Measurements from ENCODE around the gene PPIP5K2. TPM values are rescaled to one million over a fixed set of nuclear protein-coding genes. Genes with fewer than 3 reads are reported as not detected.
"Not testable (repeated sequence)": the region's sequence is repeated elsewhere in the genome, so short reads cannot be mapped to it uniquely, and the experiment has no call there.

PPIP5K2 gene
- total RNA-seq, 1 donor from 2014 or later, result 70.8 TPM

DNA sequence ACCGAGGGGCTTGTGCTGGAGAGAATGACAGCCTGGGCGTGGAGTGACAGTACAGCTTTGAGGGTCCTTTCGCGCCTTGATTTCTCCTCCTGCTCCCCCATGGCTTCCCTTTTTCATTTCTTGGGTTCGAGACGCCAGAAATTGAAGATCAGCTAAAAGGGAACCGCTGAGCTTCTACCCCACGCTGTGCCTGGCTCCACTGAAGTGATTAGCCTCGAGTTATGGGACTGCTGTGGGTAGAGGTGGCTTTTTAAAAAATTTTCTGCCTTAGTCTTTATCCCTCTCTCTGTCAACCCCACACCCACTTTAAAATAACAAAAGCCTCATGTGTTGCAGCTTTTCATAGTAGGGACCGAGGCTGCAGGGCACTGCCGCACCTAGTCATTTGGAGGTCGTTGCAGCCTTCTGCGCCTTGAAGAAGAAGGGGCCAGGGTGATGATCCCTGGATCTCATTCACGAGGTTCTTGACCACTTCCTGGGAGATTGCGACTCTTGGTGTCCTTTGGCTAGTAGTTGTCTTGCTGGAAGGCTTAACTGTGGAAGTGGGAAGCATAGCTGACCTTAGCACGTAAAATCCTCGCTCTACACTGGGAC, 603 bp downstream of the PPIP5K2 start:
- intact Hi-C loops (cut with micrococcal nuclease), result loop anchor here (1.0 to 5.0 kb wide), 6 partner anchors 9 to 365 kb away; partner anchors contain the start of genes MACIR and PAM

DNA sequence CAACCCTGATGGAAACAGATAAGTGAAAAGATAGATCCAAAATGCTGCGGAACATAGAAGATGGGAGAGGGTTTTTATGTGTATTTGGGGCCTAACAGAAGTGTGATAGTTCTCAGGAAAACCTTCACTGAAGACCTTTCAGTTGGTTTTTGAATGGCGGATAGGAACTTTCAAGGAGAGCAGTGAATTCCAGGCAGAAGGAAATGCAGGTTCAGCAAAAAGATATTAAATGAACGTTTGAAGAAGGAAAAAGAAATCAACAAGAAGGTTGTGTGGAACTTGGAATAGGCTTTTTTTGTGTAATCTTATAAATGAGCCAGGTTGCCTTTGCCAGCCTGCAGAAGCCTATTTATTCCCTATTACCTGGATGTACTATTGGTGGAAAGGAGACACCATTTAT, 2.1 kb downstream of the PPIP5K2 start:
- intact Hi-C loops (cut with micrococcal nuclease), result loop anchor here (5.0 kb wide), 2 partner anchors 90 to 340 kb away; no protein-coding TSS in a partner anchor

DNA sequence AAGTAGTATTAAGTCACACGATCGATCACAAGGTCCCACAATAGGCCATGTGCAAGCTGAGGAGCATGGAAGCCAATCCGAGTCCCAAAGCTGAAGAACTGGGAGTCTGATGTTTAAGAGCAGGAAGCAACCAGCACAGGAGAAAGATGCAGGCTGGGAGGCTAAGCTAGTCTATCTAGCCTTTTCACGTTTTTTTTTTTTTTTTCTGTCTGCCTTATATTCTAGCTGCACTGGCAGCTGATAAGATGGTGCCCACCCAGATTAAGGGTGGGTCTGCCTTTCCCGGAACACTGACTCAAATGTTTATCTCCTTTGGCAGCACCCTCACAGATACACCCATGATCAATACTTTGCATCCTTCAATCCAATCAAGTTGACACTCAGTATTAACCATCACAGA, 6.5 kb downstream of the PPIP5K2 start:
- intact Hi-C loops (cut with micrococcal nuclease), result no loop called here

DNA sequence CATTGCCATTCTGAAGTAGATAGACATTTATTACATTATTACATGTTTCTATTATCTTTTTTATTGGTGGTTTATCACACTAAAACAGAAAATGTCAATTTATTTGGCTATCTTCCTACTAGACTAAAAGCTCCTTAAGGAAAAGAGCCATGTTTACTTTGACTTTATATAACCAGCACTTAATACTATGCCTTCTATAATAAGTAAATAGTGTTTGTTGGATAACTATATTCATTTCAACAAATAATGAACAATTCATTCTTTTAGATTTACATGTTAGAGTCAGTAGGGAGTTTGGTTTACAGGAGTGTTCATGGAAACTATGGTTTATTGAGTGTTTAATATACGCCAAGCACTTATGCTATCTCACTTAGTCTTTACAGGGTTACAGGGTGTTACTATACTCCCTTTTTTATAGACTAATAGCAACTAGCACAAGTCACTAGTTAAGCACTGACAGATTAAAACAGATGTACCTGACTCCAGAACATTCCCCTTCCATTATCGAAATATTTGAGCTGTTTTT, 7.3 kb downstream of the PPIP5K2 start:
- intact Hi-C loops (cut with micrococcal nuclease), result no loop called here

DNA sequence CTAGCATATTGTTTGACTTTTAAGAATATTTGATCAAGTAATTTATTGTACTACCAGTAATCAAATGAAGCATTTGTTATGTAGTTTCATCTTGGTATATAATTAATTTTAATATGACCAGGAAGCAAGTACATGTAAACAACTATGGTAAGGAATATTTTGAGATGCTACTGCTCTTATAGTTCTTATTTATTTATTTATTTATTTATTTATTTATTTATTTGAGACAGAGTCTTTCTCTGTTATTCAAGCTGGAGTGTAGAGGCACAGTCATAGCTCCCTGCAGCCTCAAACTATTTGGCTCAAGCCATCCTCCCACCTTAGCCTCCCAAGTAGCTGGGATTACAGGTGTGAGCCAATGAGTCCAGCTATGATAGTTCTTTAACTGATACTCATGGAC, 8.1 kb downstream of the PPIP5K2 start:
- intact Hi-C loops (cut with micrococcal nuclease), result no loop called here

DNA sequence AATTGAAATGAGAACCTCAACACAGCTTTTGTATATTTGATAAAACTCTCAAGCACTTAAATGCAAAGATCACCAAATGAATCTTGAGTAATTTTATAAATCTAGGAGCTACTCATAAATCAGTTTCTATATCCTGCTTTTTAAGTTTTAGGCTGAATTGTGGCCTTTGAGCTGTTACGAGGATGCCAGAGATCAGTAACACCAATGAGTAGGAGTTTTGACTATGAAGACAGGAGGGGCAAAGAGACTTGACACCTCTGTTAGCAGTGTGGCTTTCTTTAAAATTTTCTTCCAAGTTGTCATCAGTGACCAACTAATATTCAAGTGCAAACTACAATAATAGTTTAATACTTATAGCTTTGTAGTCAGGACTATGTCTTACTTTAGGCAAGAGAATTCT, 12.6 kb downstream of the PPIP5K2 start:
- intact Hi-C loops (cut with micrococcal nuclease), result loop anchor here (10.0 kb wide), 1 partner anchor 838 kb away; the partner anchor contains the start of gene SLCO4C1

DNA sequence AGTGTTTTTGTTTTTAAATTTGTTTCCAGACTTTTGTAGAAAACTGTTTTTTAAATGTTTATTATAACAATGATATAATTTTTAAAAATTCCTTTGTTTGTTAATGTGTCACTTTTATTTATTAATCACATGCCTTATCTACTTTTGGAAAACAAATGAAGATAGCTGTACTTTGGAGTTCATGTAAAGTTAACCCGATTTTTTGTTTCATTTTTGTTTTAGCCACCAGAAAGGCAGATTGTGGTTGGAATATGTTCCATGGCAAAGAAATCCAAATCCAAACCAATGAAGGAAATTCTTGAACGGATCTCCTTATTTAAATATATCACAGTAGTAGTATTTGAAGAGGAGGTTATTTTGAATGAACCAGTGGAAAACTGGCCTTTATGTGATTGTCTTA, 13.1 kb downstream of the PPIP5K2 start:
- intact Hi-C loops (cut with micrococcal nuclease), result loop anchor here (10.0 kb wide), 1 partner anchor 838 kb away; the partner anchor contains the start of gene SLCO4C1

DNA sequence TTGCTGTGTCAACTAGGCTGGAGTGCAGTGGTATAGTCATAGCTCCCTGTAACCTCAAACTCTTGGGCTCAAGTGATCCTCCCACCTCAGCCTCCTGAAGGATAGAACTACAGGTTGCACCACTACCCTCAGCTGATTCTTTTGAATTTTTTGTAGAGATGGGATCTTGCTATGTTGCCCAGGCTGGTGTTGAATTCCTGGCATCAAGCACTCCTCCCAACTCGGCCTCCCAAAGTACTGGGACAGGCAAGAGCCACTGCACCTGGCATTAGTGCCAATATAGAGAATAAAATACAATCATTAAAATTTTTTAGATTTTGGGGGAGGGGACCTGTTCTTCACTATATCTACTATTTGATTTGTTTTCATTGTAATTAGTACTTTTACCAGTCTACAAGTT, 15.4 kb downstream of the PPIP5K2 start:
- intact Hi-C loops (cut with micrococcal nuclease), result loop anchor here (5.0 to 10.0 kb wide), 2 partner anchors 93 to 841 kb away; partner anchors contain the start of gene SLCO4C1

DNA sequence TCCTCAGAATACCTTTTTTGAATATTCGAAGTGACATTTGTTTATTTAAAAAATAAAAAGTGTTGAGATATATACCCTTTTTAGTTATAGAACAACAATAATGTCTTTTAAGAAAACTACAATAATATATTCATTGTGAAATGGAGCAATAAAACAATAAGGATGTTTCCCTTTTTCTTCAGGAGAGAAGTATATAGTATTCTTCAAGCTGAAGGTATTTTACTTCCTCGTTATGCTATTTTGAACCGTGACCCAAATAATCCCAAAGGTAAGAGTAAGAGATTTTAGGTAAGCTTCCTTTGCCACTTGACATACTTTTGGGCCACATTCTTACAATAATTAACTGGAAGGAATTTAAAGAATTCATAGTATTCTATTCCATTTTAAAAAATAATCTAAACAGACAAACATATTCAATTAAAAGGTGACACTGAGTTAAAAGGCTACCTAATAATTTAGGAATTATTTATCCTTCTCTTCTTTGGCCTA, 18.1 kb downstream of the PPIP5K2 start:
- intact Hi-C loops (cut with micrococcal nuclease), result loop anchor here (2.0 to 10.0 kb wide), 3 partner anchors 96 to 843 kb away; partner anchors contain the start of genes PAM and SLCO4C1

DNA sequence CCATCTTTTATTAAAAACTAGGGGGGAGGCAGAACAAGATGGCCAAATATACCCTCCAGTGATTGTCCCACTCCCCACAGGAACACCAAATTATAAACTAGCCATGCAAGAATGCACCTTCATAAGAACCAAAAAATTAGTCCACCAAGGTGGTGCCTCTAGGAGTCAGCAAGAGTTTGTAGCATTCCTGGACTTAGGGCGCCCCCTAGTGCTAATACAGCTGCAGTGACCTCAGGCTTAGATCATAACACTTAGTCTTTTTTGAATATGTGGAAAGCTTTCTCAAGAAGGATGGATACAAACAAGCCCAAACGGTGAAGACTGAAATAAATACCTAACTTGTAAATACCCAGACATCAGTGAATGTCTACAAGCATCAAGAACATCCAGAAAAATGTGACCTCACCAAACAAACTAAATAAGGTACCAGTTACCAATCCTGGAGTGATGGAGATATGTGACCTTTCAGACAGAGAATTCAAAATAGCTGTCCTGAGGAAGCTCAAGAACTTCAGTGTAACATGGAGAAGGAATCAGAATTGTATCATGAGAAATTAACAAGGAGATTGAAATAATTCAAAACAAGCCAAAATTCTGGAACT, 19.3 kb downstream of the PPIP5K2 start:
- intact Hi-C loops (cut with micrococcal nuclease), result loop anchor here (1.0 to 10.0 kb wide), 8 partner anchors 19 to 845 kb away; partner anchors contain the start of genes GIN1, PAM, PPIP5K2 and SLCO4C1

DNA sequence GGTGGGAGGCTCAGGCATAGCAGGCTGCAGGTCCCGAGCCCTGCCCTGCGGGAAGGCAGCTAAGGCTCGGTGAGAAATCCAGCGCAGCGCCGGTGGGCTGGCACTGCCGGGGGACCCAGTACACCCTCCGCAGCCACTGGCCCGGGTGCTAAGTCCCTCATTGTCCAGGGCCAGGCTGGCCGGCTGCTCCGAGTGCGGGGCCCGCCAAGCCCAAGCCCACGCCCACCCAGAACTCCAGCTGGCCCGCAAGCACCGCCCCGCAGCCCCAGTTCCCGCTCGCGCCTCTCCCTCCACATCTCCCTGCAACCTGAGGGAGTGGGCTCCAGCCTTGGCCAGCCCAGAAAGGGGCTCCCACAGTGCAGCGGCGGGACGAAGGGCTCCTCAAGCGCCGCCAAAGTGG, 22.0 kb downstream of the PPIP5K2 start:
- intact Hi-C loops (cut with micrococcal nuclease), result not testable (repeated sequence)

DNA sequence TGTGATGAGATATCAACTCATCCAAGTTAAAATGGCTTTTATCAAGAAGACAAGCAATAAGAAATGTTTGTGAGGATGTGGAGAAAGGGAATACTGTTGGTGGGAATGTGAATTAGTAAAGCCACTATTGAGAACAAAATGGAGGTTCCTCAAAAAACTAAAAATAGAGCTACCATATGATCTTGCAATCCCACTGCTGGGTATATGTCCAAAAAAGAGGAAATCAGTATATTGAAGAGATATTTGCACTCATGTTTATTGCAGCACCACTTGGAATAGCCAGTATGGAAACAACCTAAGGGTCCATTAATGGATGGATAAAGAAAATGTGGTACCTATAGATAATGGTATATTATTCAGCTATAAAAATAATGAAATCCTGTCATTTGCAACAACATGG, 25.1 kb downstream of the PPIP5K2 start:
- intact Hi-C loops (cut with micrococcal nuclease), result no loop called here

DNA sequence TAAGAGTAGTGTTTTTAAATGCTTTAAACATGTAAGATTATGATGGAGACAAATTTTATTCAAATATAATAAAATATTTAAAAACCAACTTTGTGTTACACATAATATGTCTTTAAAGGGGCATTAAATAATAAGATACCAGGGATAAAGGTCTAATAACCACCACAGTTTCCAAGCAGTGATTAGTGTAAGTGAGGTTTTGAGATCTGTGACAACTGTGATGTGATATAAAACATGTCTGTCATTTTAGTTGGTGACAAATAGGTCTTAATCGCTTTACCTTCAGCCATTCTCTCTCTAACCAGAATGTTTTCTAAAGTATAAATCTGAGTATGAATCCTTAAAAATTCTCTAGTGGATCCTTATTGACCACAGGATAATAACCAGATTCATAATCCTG, 28.1 kb downstream of the PPIP5K2 start:
- intact Hi-C loops (cut with micrococcal nuclease), result no loop called here

DNA sequence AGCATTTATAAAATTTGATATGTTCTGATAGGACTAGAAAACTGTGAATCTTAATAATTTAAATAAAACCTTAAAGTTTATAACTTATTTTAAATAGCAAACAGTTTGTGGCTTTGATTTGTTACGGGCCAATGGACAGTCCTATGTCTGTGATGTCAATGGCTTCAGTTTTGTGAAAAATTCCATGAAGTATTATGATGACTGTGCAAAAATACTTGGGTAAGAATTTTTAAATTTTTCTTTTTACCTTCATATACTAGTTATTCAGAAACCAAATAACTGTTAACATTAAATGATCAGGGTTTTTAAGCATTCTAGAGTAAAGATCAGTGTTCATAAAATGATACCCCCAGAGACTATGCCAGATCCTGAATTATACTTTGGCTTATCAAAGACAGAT, 31.1 kb downstream of the PPIP5K2 start:
- intact Hi-C loops (cut with micrococcal nuclease), result no loop called here

DNA sequence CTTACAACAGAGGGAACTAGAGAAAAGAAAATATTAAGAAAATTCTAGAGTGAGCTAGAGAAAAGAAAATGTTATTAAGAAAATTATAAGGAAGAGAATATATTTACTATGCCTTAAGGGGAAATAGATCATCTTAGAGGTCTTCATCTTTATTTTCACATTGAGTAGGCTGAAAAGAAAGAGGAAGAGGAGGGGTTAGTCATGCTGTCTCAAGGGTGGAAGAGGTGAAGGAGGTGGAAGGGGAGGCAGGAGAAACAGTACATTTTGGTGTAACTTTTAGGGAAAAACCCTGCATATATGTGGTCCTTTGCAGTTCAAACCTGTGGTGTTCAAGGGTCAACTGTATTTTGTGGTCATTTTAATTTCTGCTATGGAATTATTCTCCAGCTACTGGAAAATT, 46.6 kb downstream of the PPIP5K2 start:
- intact Hi-C loops (cut with micrococcal nuclease), result no loop called here

DNA sequence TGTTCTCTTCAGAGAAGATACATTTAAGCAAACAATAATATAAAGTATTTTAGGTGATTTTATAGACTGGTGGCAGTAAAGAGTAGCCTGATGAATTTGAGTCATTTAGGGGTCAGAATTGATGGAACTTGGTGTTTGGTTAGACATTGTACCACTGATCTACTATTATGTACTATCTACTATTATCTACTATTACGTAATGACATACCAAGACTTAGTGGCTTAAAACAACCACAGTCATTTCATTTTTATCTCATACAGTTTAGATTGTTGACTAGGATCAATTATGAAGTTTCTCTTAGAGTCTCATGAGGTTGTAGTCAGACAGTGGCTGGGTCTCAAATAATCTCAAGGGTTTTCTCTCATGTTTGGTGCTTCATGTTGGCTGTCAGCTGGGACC, 54.0 kb downstream of the PPIP5K2 start:
- intact Hi-C loops (cut with micrococcal nuclease), result no loop called here

DNA sequence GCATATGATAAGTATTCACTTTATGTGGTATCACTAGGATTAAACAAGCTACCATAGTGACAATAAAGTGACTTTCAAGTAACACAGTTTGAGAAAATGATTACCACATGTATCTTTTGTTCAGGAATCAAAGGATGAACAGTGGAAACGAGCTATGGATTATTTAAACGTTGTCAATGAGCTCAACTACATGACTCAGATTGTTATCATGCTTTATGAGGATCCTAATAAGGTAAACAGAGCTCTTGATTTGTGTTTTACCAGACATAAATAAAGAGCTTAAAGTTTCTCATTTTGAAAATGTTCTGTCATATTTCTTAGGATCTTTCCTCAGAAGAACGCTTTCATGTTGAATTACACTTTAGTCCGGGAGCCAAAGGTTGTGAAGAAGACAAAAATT, 57.4 kb downstream of the PPIP5K2 start:
- intact Hi-C loops (cut with micrococcal nuclease), result no loop called here

DNA sequence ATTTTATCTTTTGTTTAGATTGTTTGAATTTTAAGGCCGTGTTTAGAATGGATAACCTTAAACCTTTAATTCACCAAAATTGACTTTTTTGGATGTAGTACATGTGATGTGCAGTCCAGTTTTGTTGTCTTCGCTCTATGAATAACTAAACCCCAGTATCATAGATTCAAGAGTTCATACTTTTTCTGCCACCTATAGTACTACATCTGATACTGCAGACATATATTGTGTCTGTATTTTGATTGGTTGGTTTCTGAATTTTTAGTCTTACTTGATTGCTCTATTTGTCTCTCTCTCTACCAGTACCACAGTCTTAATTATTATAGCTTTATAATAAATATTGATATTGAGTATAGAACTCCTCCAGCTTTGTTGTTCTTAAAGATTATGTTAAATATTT, 58.1 kb downstream of the PPIP5K2 start:
- intact Hi-C loops (cut with micrococcal nuclease), result no loop called here

DNA sequence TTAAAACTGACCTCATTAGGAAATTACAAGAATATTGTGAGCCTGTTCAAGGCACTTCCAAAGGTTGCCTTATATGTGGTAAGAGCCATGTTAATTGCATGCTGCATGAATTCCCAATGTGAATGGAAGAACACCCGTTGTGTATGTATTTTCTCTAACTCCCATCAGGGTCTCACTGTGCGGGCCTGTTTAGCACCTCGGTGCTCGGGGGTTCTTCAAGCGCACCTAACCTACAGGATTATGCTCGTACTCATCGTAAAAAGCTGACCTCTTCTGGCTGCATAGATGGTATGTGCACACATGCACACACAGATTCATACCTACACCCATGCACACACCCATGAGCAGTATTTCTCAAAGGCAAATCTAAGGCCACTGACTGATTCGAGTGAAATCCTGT, 66.1 kb downstream of the PPIP5K2 start:
- intact Hi-C loops (cut with micrococcal nuclease), result no loop called here

DNA sequence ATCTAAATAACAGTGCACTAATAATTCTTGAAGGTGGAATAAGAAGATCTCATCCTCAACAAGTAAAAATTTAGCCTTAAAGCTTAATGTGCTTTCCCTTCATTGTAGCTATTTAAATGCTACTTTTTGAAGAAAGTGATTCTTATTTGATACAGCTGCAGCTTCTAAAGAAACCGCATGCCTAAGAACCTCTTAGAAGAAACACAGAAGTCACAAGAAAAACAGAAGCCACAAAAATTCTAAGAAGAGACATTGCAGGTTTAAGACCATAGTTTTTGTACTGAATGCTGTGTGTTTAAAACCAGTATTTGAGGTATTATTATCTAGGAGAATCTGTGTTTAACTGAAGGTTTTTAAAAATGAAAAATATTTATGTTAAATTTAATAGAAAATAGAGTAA, 68.3 kb downstream of the PPIP5K2 start:
- intact Hi-C loops (cut with micrococcal nuclease), result loop anchor here (2.0 kb wide), 1 partner anchor 24 kb away; no protein-coding TSS in a partner anchor

DNA sequence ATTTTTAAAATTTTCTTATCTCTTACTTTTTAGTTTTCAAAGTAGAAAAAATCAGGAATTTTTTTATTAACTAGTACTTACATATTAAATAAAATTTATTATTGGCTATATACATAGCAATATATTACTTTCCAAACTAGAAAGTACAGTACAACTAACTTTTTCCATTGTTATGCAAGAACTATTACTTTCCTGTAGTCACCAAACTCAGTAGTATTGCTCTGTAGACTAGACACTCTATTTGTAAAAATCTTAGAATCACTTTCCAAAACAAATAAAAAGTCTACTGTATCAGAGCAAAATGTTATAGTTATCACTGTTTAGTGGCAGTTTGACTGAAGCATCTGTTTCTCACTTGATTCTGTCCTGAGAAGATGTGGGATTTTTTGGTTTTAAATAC, 83.1 kb downstream of the PPIP5K2 start:
- intact Hi-C loops (cut with micrococcal nuclease), result no loop called here

DNA sequence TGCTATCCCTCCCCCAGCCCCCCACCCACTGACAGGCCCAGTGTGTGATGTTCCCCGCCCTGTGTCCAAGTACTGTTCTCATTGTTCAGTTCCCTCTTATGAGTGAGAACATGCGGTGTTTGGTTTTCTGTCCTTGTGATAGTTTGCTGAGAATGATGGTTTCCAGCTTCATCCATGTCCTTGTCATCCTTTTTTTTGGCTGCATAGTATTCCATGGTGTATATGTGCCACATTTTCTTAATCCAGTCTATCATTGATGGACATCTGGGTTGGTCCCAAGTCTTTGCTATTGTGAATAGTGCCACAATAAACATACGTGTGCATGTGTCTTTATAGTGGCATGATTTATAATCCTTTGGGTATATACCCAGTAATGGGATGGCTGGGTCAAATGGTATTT, 84.9 kb downstream of the PPIP5K2 start:
- intact Hi-C loops (cut with micrococcal nuclease), result not testable (repeated sequence)
